ENCODE data around the gene PNLIP. TPM values are rescaled to one million over a fixed set of nuclear protein-coding genes. Genes with fewer than 3 reads are reported as not detected.

PNLIP gene
- total RNA-seq, 1 donor from 2014 or later = not detected

DNA sequence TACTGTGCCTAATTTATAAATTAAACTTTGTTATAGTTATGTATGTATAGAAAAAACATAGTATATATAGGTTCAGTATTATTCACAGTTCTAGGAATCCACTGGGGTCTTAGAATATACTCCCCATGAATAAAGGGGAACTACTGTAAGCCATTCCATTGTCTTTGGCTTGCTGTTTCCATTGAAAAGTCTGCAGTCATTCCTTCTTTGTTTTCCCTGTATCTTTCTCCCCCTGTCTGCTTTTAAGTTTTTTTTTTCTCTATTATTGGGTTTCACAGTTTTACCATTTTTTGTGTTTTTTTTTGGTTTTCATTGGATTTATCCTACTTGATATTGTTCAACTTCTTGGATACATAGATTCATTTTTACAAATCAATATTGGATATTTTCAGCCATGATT, 6.7 kb upstream of the PNLIP start:
- intact Hi-C loops (cut with micrococcal nuclease) = no loop called here
- no peak overlapping the region for H3K27ac Mint-ChIP-seq

GRCh38 chr10:116540814-116541213, 4.9 kb upstream of the PNLIP start:
- H3K9me3 Mint-ChIP-seq = peaks cover 3% of the 10 kb centered on the region
- POLR2A ChIA-PET = no interaction called here
- ATAC-seq (ENCODE audit: low read depth) = no peak
- CTCF ChIA-PET = no interaction called here
- TF ChIP-seq, protein P1, sequence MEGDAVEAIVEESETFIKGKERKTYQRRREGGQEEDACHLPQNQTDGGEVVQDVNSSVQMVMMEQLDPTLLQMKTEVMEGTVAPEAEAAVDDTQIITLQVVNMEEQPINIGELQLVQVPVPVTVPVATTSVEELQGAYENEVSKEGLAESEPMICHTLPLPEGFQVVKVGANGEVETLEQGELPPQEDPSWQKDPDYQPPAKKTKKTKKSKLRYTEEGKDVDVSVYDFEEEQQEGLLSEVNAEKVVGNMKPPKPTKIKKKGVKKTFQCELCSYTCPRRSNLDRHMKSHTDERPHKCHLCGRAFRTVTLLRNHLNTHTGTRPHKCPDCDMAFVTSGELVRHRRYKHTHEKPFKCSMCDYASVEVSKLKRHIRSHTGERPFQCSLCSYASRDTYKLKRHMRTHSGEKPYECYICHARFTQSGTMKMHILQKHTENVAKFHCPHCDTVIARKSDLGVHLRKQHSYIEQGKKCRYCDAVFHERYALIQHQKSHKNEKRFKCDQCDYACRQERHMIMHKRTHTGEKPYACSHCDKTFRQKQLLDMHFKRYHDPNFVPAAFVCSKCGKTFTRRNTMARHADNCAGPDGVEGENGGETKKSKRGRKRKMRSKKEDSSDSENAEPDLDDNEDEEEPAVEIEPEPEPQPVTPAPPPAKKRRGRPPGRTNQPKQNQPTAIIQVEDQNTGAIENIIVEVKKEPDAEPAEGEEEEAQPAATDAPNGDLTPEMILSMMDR (IDR thresholded peaks at IDR 0.05) = no peak
- H3K4me1 Mint-ChIP-seq = no peaks in the 10 kb centered on the region
- peaks cover 2% of the 10 kb centered on the region for H3K27me3 Mint-ChIP-seq
- H3K27ac Mint-ChIP-seq = no peak overlapping the region
- H3K36me3 Mint-ChIP-seq (ENCODE audit: low read depth) = no peaks in the 10 kb centered on the region
- intact Hi-C loops (cut with micrococcal nuclease) = no loop called here
- DNase-seq = no peak
- H3K4me3 Mint-ChIP-seq = no peak overlapping the region

More for the DNA sequence above, 6.7 kb upstream of the PNLIP start:
- Mint-ChIP-seq H3K4me3 (no peak overlapping the region), H3K9me3 (peaks cover 10% of the 10 kb centered on the region), H3K4me1 (no peaks in the 10 kb centered on the region), H3K36me3 (ENCODE audit: low read depth) (no peaks in the 10 kb centered on the region), H3K27me3 (peaks cover 2% of the 10 kb centered on the region)
- no peak for DNase-seq
- ChIA-PET CTCF (no interaction called here), POLR2A (no interaction called here)
- ATAC-seq (ENCODE audit: low read depth) = no peak
- TF ChIP-seq, protein P1 (IDR thresholded peaks at IDR 0.05) = no peak

- CTCF ChIA-PET = no interaction called here
- Mint-ChIP-seq H3K4me3 (no peak overlapping the region), H3K36me3 (ENCODE audit: low read depth) (no peaks in the 10 kb centered on the region), H3K4me1 (no peaks in the 10 kb centered on the region), H3K27me3 (peaks cover 2% of the 10 kb centered on the region), H3K27ac (no peak overlapping the region), H3K9me3 (peaks cover 3% of the 10 kb centered on the region)
- DNase-seq = no peak
- POLR2A ChIA-PET = no interaction called here
- intact Hi-C loops (cut with micrococcal nuclease) = no loop called here
- TF ChIP-seq, protein P1 (IDR thresholded peaks at IDR 0.05) = no peak
- no peak for ATAC-seq (ENCODE audit: low read depth)
Measured at GRCh38 chr10:116542007-116542677, 3.6 kb upstream of the PNLIP start.

GRCh38 chr10:116545122-116545521, 609 bp upstream of the PNLIP start:
- Mint-ChIP-seq H3K27me3 (peaks cover 2% of the 10 kb centered on the region), H3K4me1 (no peaks in the 10 kb centered on the region)
- no peak for ATAC-seq (ENCODE audit: low read depth)

DNA sequence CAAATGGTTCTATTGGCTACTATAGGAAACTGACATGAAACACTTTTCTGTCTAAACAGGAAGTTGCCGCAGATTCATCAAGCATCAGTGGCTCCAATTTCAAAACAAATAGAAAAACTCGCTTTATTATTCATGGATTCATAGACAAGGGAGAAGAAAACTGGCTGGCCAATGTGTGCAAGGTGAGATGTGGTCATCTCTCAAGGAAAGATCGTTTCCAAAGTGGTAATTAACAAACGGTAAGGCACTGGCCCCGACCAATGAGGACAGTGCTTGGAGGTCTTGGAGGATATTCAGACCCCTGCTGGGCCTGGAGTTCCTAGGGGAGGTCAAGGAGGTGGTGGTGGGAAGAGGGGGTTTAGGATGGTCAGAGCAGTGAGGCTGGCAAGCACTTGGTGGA, 2.6 kb downstream of the PNLIP start:
- ChIA-PET POLR2A (no interaction called here), CTCF (no interaction called here)
- no peak for DNase-seq
- TF ChIP-seq, protein P1 (IDR thresholded peaks at IDR 0.05) = no peak
- Mint-ChIP-seq H3K9me3 (no peaks in the 10 kb centered on the region), H3K27me3 (no peaks in the 10 kb centered on the region), H3K36me3 (ENCODE audit: low read depth) (no peaks in the 10 kb centered on the region), H3K27ac (no peak overlapping the region), H3K4me3 (no peak overlapping the region), H3K4me1 (no peaks in the 10 kb centered on the region)
- intact Hi-C loops (cut with micrococcal nuclease) = no loop called here
- no peak for ATAC-seq (ENCODE audit: low read depth)

More at GRCh38 chr10:116545122-116545521, 609 bp upstream of the PNLIP start:
- intact Hi-C loops (cut with micrococcal nuclease) = no loop called here
- DNase-seq = no peak
- ChIA-PET POLR2A (no interaction called here), CTCF (no interaction called here)
- TF ChIP-seq, protein P1 (IDR thresholded peaks at IDR 0.05) = no peak
- Mint-ChIP-seq H3K4me3 (no peak overlapping the region), H3K27ac (no peak overlapping the region), H3K9me3 (no peaks in the 10 kb centered on the region), H3K36me3 (ENCODE audit: low read depth) (no peaks in the 10 kb centered on the region)
